ENCODE data around the gene EFCAB8. TPM values are rescaled to one million over a fixed set of nuclear protein-coding genes. Genes with fewer than 3 reads are reported as not detected.

The EFCAB8 gene
- total RNA-seq, 1 experiment from 2014 or later: 0.09 TPM

- no peak overlapping the region for H3K23ac ChIP-seq (ENCODE audit: insufficient read length, low read depth, low read length)
Measured at GRCh38 chr20:32941155-32941885, 82.6 kb downstream of the EFCAB8 start.

More at GRCh38 chr20:32941155-32941885, 82.6 kb downstream of the EFCAB8 start:
- no peak overlapping the region for H2BK120ac ChIP-seq (ENCODE audit: low read depth, low read length, poor library complexity, severe bottlenecking)
- no peak overlapping the region for H3K9ac ChIP-seq (ENCODE audit: extremely low read depth, insufficient read length, low read length)
- no peaks in the 10 kb centered on the region for H3K79me2 ChIP-seq (ENCODE audit: insufficient read depth, low read length)
- no peak overlapping the region for H2AK5ac ChIP-seq (ENCODE audit: insufficient read length, low read length)
- Mint-ChIP-seq H3K27ac (no peak overlapping the region), H3K9me3 (no peaks in the 10 kb centered on the region; a peak in 1 of 5 replicates), H3K4me1 (no peaks in the 10 kb centered on the region), H3K4me3 (no peak overlapping the region), H3K36me3 (ENCODE audit: insufficient read depth in 1 of 3, low read depth in 3 of 3) (no peaks in the 10 kb centered on the region), H3K27me3 (ENCODE audit: low read depth) (peaks cover 64% of the 10 kb centered on the region)
- H2BK15ac ChIP-seq (ENCODE audit: low read depth, low read length): no peak overlapping the region
- H3K56ac ChIP-seq (ENCODE audit: insufficient read length, low read depth, low read length): no peak overlapping the region
- H3K4ac ChIP-seq (ENCODE audit: low read depth, low read length): no peak overlapping the region
- H4K5ac ChIP-seq (ENCODE audit: insufficient read length, low read depth, low read length): no peak overlapping the region
- H2BK12ac ChIP-seq (ENCODE audit: insufficient read length, low read depth, low read length): no peak overlapping the region
- no peak overlapping the region for H3K4me2 ChIP-seq (ENCODE audit: insufficient read depth, insufficient read length, low read length)
- TF ChIP-seq, protein P1, sequence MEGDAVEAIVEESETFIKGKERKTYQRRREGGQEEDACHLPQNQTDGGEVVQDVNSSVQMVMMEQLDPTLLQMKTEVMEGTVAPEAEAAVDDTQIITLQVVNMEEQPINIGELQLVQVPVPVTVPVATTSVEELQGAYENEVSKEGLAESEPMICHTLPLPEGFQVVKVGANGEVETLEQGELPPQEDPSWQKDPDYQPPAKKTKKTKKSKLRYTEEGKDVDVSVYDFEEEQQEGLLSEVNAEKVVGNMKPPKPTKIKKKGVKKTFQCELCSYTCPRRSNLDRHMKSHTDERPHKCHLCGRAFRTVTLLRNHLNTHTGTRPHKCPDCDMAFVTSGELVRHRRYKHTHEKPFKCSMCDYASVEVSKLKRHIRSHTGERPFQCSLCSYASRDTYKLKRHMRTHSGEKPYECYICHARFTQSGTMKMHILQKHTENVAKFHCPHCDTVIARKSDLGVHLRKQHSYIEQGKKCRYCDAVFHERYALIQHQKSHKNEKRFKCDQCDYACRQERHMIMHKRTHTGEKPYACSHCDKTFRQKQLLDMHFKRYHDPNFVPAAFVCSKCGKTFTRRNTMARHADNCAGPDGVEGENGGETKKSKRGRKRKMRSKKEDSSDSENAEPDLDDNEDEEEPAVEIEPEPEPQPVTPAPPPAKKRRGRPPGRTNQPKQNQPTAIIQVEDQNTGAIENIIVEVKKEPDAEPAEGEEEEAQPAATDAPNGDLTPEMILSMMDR (conservative IDR thresholded peaks at IDR 0.05): no peak
- no peaks in the 10 kb centered on the region for H3K9me3 ChIP-seq (ENCODE audit: control insufficient read depth, low read depth, low read length)
- H3K79me1 ChIP-seq (ENCODE audit: insufficient read depth, low read depth, low read length, poor library complexity, severe bottlenecking): no peaks in the 10 kb centered on the region
- H3K18ac ChIP-seq (ENCODE audit: insufficient read length, low read depth, low read length): no peak overlapping the region
- H3T11ph ChIP-seq (ENCODE audit: low read length): no peak overlapping the region
- H2BK20ac ChIP-seq (ENCODE audit: low read depth, low read length, poor library complexity, severe bottlenecking): no peak overlapping the region
- WGBS (ENCODE audit: extremely low coverage, insufficient read length, low lambda C conversion rate): no CpG with 5 or more reads among the region's 4 CpGs
- no peak overlapping the region for H2AFZ ChIP-seq (ENCODE audit: low read length)
- H4K20me1 ChIP-seq (ENCODE audit: control insufficient read depth, insufficient read depth, insufficient read length): no peaks in the 10 kb centered on the region
- no peak overlapping the region for H2BK5ac ChIP-seq (ENCODE audit: insufficient read length, low read length)
- no peaks in the 10 kb centered on the region for H3K27me3 ChIP-seq (ENCODE audit: insufficient read depth, low read length)
- H3K4me1 ChIP-seq (ENCODE audit: insufficient read depth, low read length): no peaks in the 10 kb centered on the region; the same call in 1 of the 2 replicates
- no peak overlapping the region for H4K91ac ChIP-seq (ENCODE audit: insufficient read length, low read depth, low read length)
- no peak overlapping the region for H3K27ac ChIP-seq (ENCODE audit: insufficient read length, low read depth, low read length)
- H3K23me2 ChIP-seq (ENCODE audit: insufficient read length, low read depth, low read length, poor library complexity, severe bottlenecking): no peaks in the 10 kb centered on the region
- H4K8ac ChIP-seq (replicated peaks; ENCODE audit: insufficient read length, low read depth, low read length): no peak overlapping the region
- no peak for DNase-seq
- no peak overlapping the region for H3K14ac ChIP-seq (ENCODE audit: insufficient read depth, low read length)

Measured in H9 (cell line).